Spleen (tissue), 11 donors: ENCODE results near the gene ZER1. TPM values are rescaled to one million over a fixed set of nuclear protein-coding genes. Genes with fewer than 3 reads are reported as not detected.

Experiments
- DNase-seq: peaks from one replicate; pipeline ENCODE4 v3.0.0-alpha.2; 2020
- H3K27ac ChIP-seq, 8 donors: fragments of 200-600 bp; sonication (generic) in 7 of 8; 1 replicate in 4 of 8; 2 replicates in 4 of 8; pipeline versions ENCODE4 v1.5.0 to v1.8.0; 2016 to 2021; ENCODE audit warnings: inconsistent platforms in 4 of 8, mild to moderate bottlenecking in 4 of 8, moderate library complexity in 1 of 8
- H3K27me3 ChIP-seq, 7 donors: fragments of 200-600 bp; sonication (generic) in 6 of 7; replicated peaks in 1 of 7; 1 replicate in 4 of 7; 2 replicates in 3 of 7; pipeline versions ENCODE4 v1.5.0 to v1.8.0; 2016 to 2021; ENCODE audit warnings: inconsistent platforms in 3 of 7, mild to moderate bottlenecking in 1 of 7
- H3K36me3 ChIP-seq, 6 donors: fragments of 200-600 bp; sonication (generic) in 5 of 6; 1 replicate in 4 of 6; 2 replicates in 2 of 6; pipeline versions ENCODE4 v1.5.0 to v1.8.0; 2016 to 2021; ENCODE audit warnings: inconsistent platforms in 2 of 6
- H3K4me1 ChIP-seq, 6 donors: fragments of 200-600 bp; sonication (generic) in 5 of 6; 1 replicate in 3 of 6; 2 replicates in 3 of 6; pipeline versions ENCODE4 v1.5.0 to v1.8.0; 2016 to 2021; ENCODE audit warnings: inconsistent platforms in 3 of 6
- H3K4me3 ChIP-seq, 8 donors: fragments of 200-600 bp; sonication (generic) in 7 of 8; 1 replicate in 4 of 8; 2 replicates in 4 of 8; pipeline versions ENCODE4 v1.5.0 to v1.8.0; 2016 to 2021; ENCODE audit warnings: inconsistent platforms in 4 of 8, mild to moderate bottlenecking in 4 of 8, moderate library complexity in 2 of 8
- H3K9me3 ChIP-seq, 8 donors: fragments of 200-600 bp; sonication (generic) in 7 of 8; 1 replicate in 4 of 8; 2 replicates in 4 of 8; pipeline versions ENCODE4 v1.5.0 to v1.8.0; 2016 to 2021; ENCODE audit warnings: inconsistent platforms in 4 of 8
- CTCF ChIP-seq, 11 experiments: fragments of 200-600 bp in 7 of 11; fragments of 450-650 bp in 4 of 11; sonication (generic) in 4 of 11; IDR thresholded peaks in 8 of 11; conservative IDR thresholded peaks in 3 of 11; 1 replicate in 7 of 11; 2 replicates in 4 of 11; pipeline versions ENCODE4 v1.4.0 to v1.8.0; 2016 to 2021; ENCODE audit warnings: antibody characterized with exemption in 11 of 11, inconsistent platforms in 4 of 11, mild to moderate bottlenecking in 1 of 11
- POLR2A ChIP-seq, 3 donors: fragments of 450-650 bp; IDR thresholded peaks; one replicate each; pipeline ENCODE4 v1.5.1; 2017; ENCODE audit warnings: antibody characterized with exemption in 3 of 3, mild to moderate bottlenecking in 1 of 3
- POLR2AphosphoS5 ChIP-seq, 3 donors: sonication (generic); formaldehyde crosslinking; IDR thresholded peaks; one replicate each; pipeline ENCODE4 v1.5.1; 2017; ENCODE audit warnings: antibody characterized with exemption in 3 of 3
- WGBS, 5 donors: extraction: QIAGEN DNeasy Blood & Tissue Kit in 3 of 5; methylation state at CpG; one replicate each; pipeline versions ENCODE4 v1.1.5 to v1.1.7; 2013 to 2018; 5-methylcytosine and 5-hydroxymethylcytosine counted together
- intact Hi-C: fragments of 100-400 bp; cut with DNase I; formaldehyde crosslinking; loops from one replicate; pipeline ENCODE4 v1.15.0; 2023; ENCODE audit warnings: low total_unique reads
- polyA plus RNA-seq, 3 donors: library from polyadenylated mRNA; stranded (reverse); fragments of 200-250 nt; gene quantifications; one replicate each; pipeline ENCODE4 v1.2.1, GENCODE V29; 2013
- total RNA-seq, 7 donors: library from RNA; depleted of rRNA in 3 of 7; stranded (reverse); fragments of >200 nt in 3 of 7; fragmentation: NEBNext Ultra II Directional in 4 of 7; extraction: Animal tissue kit (Norgen Biotek cat#: 25700) in 4 of 7; gene quantifications; one replicate each; pipeline versions ENCODE4 v1.1.0 to v1.2.1, GENCODE V29; 2016 to 2021
- donor health status: healthy with polysubstance abuse.
- donor health status: DM: no; HTN: no; CAD: no; lungs with moderate emphysema.
- donor health status: DM: no; HTN: no; CAD: no.
- donor health status: Bipolar disorder and iron deficiency.
- donor health status: healthy.
- donor health status: DM: no; HTN: no; CAD: no.
- donor health status: DM: yes; HTN: yes; CAD: no.

ZER1 gene
- total and polyA plus RNA-seq, 10 donors, result 10.5 to 65.5 (median 35.1) TPM

- Histone ChIP-seq H3K4me3 (peak overlapping the region; percentile 56 to 79 (median 73)), H3K36me3 (peaks cover 0 to 35% (median 28%) of the 10 kb centered on the region in 6 donors), H3K9me3 (no peaks in the 10 kb centered on the region), H3K27ac (peak overlapping the region in 7 of 8 donors; percentile 27 to 91 (median 85)), H3K4me1 (peaks cover 7 to 41% (median 20%) of the 10 kb centered on the region in 6 donors), H3K27me3 (no peaks in the 10 kb centered on the region)
- peak in 1 of 3 donors; percentile 48 for TF ChIP-seq POLR2AphosphoS5 (IDR thresholded peaks at IDR 0.05)
- TF ChIP-seq CTCF (IDR thresholded peaks at IDR 0.05 in 8 of 11, conservative IDR thresholded peaks at IDR 0.05 in 3 of 11), result no peak
- peak; percentile 90 for DNase-seq
- intact Hi-C loops, result no loop called here
- WGBS, 5 donors, result 10 to 52% (median 12%) methylated on average over 17 to 90 of the region's 90 CpGs
These were observed 47.4 kb upstream of the ZER1 start for GRCh38 chr9:128818839-128819715.

DNA sequence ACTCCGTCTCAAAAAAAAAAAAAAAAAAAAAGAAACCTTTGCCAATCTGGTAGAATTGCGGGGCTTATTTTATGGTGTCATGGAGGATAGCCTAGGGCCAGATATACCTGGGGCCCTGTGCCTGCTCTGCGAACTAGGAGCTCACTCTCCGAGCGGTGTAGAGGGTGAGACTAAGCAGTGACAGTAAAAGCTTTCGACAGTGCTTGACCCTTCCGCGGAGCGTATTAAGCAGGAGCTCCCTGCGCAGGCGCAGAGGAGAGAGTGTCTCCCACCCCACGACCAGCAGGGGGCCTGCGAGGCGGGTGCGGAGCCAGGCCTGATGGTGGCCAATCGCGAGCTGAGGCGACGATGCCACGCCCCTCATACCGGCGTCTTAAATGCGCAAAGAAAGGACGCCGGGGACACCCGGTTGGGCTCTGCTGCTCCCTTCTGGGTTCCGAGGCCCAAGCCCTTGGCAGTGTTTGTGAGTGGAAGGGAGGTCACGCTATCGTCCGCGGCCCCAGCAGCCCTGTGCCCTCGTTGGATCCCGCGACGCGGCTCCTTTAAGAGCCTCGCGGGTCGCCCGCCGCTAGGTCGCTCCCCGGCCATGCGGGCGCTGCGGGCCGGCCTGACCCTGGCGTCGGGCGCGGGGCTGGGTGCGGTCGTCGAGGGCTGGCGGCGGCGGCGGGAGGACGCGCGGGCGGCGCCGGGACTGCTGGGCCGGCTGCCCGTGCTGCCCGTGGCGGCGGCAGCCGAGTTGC is 46.5 kb upstream of the ZER1 start, which contains the start of gene ENDOG:
Gene ENDOG (plus strand): TSS at position 402 of the 740 bp plus-strand sequence. CDS start 185 bp downstream, at position 587.
- peaks cover 7 to 41% (median 20%) of the 10 kb centered on the region in 6 donors for H3K4me1 ChIP-seq
- H3K27me3 ChIP-seq, result no peaks in the 10 kb centered on the region
- H3K27ac ChIP-seq, result peak within 1 kb of the TSS; percentile 76 to 91 (median 83)
- peaks cover 0 to 27% (median 20%) of the 10 kb centered on the region in 6 donors for H3K36me3 ChIP-seq
- peak; percentile 99 for DNase-seq
- H3K9me3 ChIP-seq, result no peaks in the 10 kb centered on the region
- peak; percentile 24 to 67 (median 33) for TF ChIP-seq POLR2A (IDR thresholded peaks at IDR 0.05)
- peak; percentile 98 to 99 (median 99) for TF ChIP-seq CTCF (IDR thresholded peaks at IDR 0.05 in 8 of 11, conservative IDR thresholded peaks at IDR 0.05 in 3 of 11)
- peak; percentile 83 to 90 (median 89) for TF ChIP-seq POLR2AphosphoS5 (IDR thresholded peaks at IDR 0.05)
- 0 to 1% (median 0%) methylated on average over 23 to 70 of the region's 70 CpGs for WGBS, 5 donors
- H3K4me3 ChIP-seq, result peak within 1 kb of the TSS; percentile 56 to 79 (median 73)
- intact Hi-C loops, result no loop called here

GRCh38 chr9:128810873-128811272 is 39.1 kb upstream of the ZER1 start:
- Histone ChIP-seq H3K4me3 (no peak overlapping the region), H3K27me3 (no peaks in the 10 kb centered on the region), H3K36me3 (peaks cover 0 to 45% (median 33%) of the 10 kb centered on the region in 6 donors), H3K4me1 (no peaks in the 10 kb centered on the region), H3K9me3 (no peaks in the 10 kb centered on the region), H3K27ac (no peak overlapping the region)
- no peak for DNase-seq
- TF ChIP-seq POLR2AphosphoS5 (IDR thresholded peaks at IDR 0.05) (no peak), CTCF (IDR thresholded peaks at IDR 0.05 in 8 of 11, conservative IDR thresholded peaks at IDR 0.05 in 3 of 11) (no peak), POLR2A (IDR thresholded peaks at IDR 0.05) (no peak)
- WGBS, 5 donors, result 72 to 91% (median 84%) methylated on average over 5 of the region's 5 CpGs
- intact Hi-C loops, result no loop called here
